Transverse colon (tissue), 3 donors: ENCODE measurements around the gene TNS3.
"Not testable (repeated sequence)": the region's sequence is repeated elsewhere in the genome, so short reads cannot be mapped to it uniquely, and the experiment has no call there.

ENCODE experiments used
- EP300 ChIP-seq: sonication (generic); formaldehyde crosslinking; IDR thresholded peaks from one replicate; pipeline ENCODE4 v1.6.1; 2017; ENCODE audit warnings: antibody characterized with exemption, low read depth
- POLR2A ChIP-seq: fragments of 450-650 bp; IDR thresholded peaks from one replicate; pipeline ENCODE4 v1.6.1; 2016; ENCODE audit warnings: antibody characterized with exemption, mild to moderate bottlenecking, moderate library complexity
- TF ChIP-seq, protein P1 (sequence below), 5 experiments: fragments of 200-600 bp in 3 of 5; fragments of 450-650 bp in 2 of 5; sonication (generic) in 3 of 5; IDR thresholded peaks; 1 replicate in 2 of 5; 2 replicates in 3 of 5; pipeline ENCODE4 v1.5.1; 2016 to 2017; ENCODE audit warnings: antibody characterized with exemption in 5 of 5, inconsistent platforms in 3 of 5, mild to moderate bottlenecking in 2 of 5, moderate library complexity in 1 of 5

- TF ChIP-seq, protein P1, sequence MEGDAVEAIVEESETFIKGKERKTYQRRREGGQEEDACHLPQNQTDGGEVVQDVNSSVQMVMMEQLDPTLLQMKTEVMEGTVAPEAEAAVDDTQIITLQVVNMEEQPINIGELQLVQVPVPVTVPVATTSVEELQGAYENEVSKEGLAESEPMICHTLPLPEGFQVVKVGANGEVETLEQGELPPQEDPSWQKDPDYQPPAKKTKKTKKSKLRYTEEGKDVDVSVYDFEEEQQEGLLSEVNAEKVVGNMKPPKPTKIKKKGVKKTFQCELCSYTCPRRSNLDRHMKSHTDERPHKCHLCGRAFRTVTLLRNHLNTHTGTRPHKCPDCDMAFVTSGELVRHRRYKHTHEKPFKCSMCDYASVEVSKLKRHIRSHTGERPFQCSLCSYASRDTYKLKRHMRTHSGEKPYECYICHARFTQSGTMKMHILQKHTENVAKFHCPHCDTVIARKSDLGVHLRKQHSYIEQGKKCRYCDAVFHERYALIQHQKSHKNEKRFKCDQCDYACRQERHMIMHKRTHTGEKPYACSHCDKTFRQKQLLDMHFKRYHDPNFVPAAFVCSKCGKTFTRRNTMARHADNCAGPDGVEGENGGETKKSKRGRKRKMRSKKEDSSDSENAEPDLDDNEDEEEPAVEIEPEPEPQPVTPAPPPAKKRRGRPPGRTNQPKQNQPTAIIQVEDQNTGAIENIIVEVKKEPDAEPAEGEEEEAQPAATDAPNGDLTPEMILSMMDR (IDR thresholded peaks at IDR 0.05), result not testable (repeated sequence)
- TF ChIP-seq EP300, POLR2A: not testable (repeated sequence)
Observed at GRCh38 chr7:47262160-47262559, 319.8 kb downstream of the TNS3 start.
